Panc1 (cell line): ENCODE data around the gene EFR3B. TPM values are rescaled to one million over a fixed set of nuclear protein-coding genes. Genes with fewer than 3 reads are reported as not detected.

Experiments used
- ATAC-seq: fragments of 200-7000 bp; cut with Tn5 transposase; 2 replicates; pipeline ENCODE4 v1.9.1; 2020; ENCODE audit warnings: mild to moderate bottlenecking, moderate library complexity
- BruUV-seq: library from RNA; stranded (reverse); fragments of 400-500 nt; replicated peaks from 2 replicates; lab custom pipeline; 2021; lab: Mats Ljungman, UMichigan
- CTCF ChIA-PET: fragments of 300-600 bp; sonication (Branson Sonifier 250); formaldehyde crosslinking; loops from one replicate; lab custom pipeline; 2022; ENCODE audit warnings: antibody characterized with exemption; lab: Charles Lee
- POLR2A ChIA-PET: fragments of 300-600 bp; sonication (Branson Sonifier 250); formaldehyde crosslinking; loops from one replicate; lab custom pipeline; 2022; ENCODE audit warnings: antibody characterized with exemption; lab: Charles Lee
- DNase-seq: peaks from one replicate; pipeline ENCODE4 v3.0.0-alpha.2; 2010; ENCODE audit warnings: low read depth, low spot score
- H3K27ac ChIP-seq: 2 replicates; pipeline ENCODE4 v1.5.1; 2011; ENCODE audit warnings: mild to moderate bottlenecking, low read length, inconsistent platforms
- H3K27me3 ChIP-seq: fragments of 200-500 bp; sonication (Bioruptor generic); 2 replicates; pipeline ENCODE4 v1.6.0; 2014; ENCODE audit warnings: low read length, inconsistent platforms; ENCODE audit not compliant: control insufficient read depth, insufficient read depth
- H3K36me3 ChIP-seq: fragments of 200-500 bp; sonication (Bioruptor generic); 2 replicates; pipeline ENCODE4 v1.5.1; 2014; ENCODE audit warnings: inconsistent platforms, mild to moderate bottlenecking, low read length, moderate library complexity; ENCODE audit not compliant: control insufficient read depth, insufficient read depth
- H3K4me1 ChIP-seq: 2 replicates; pipeline ENCODE4 v1.5.1; 2011; ENCODE audit warnings: inconsistent platforms, mild to moderate bottlenecking, low read length, moderate library complexity; ENCODE audit not compliant: control insufficient read depth, insufficient read depth
- H3K4me3 ChIP-seq, 2 experiments: 2 replicates each; pipeline ENCODE4 v1.5.1; 2011 to 2012; ENCODE audit warnings: low read depth in 2 of 2, low read length in 2 of 2, mild to moderate bottlenecking in 2 of 2, inconsistent platforms in 1 of 2, moderate library complexity in 1 of 2
- H3K9me3 ChIP-seq: fragments of 200-500 bp; sonication (Bioruptor generic); 2 replicates; pipeline ENCODE4 v1.5.1; 2014; ENCODE audit warnings: low read depth, mild to moderate bottlenecking, inconsistent platforms, low read length, moderate library complexity; ENCODE audit not compliant: control insufficient read depth, insufficient read depth
- POLR2AphosphoS5 ChIP-seq: IDR thresholded peaks from 2 replicates; pipeline ENCODE4 v1.6.1; 2012; ENCODE audit warnings: mild to moderate bottlenecking, low read depth, low read length, moderate library complexity
- SIN3A ChIP-seq: IDR thresholded peaks from 2 replicates; pipeline ENCODE4 v1.6.1; 2012; ENCODE audit warnings: low read depth, mild to moderate bottlenecking, low read length, moderate library complexity, borderline replicate concordance; ENCODE audit not compliant: insufficient read depth
- TCF7L2 ChIP-seq: IDR thresholded peaks from 2 replicates; pipeline ENCODE4 v1.6.1; 2011; ENCODE audit warnings: mild to moderate bottlenecking, low read depth, low read length, inconsistent platforms
- in situ Hi-C: cut with HindIII; loops from 2 replicates; pipeline ENCODE4 v1.10.0; 2016; ENCODE audit warnings: low sequenced_read_pairs, low pct_unique_long_range_greater_than_20kb
- intact Hi-C: fragments of 100-400 bp; cut with micrococcal nuclease; formaldehyde crosslinking; loops from one replicate; pipeline ENCODE4 v1.10.0; 2022; ENCODE audit not compliant: unreplicated experiment
- total RNA-seq: library from RNA; stranded (reverse); gene quantifications from one replicate; pipeline ENCODE4 v1.2.1, GENCODE V29; 2021; ENCODE audit not compliant: unreplicated experiment
- TF ChIP-seq, protein P1 (sequence below): fragments of 450-650 bp; IDR thresholded peaks from 2 replicates; pipeline ENCODE4 v1.5.1; 2017; ENCODE audit warnings: mild to moderate bottlenecking
- TF ChIP-seq, protein P2 (sequence below), 2 experiments: IDR thresholded peaks; 2 replicates each; pipeline ENCODE4 v1.6.1; 2011 to 2012; ENCODE audit warnings: low read depth in 2 of 2, control low read depth in 1 of 2, low read length in 1 of 2, mild to moderate bottlenecking in 1 of 2, moderate library complexity in 1 of 2; ENCODE audit not compliant: insufficient read depth in 1 of 2

EFR3B gene
- total RNA-seq, 1 experiment from 2014 or later: 8.9 TPM

DNA sequence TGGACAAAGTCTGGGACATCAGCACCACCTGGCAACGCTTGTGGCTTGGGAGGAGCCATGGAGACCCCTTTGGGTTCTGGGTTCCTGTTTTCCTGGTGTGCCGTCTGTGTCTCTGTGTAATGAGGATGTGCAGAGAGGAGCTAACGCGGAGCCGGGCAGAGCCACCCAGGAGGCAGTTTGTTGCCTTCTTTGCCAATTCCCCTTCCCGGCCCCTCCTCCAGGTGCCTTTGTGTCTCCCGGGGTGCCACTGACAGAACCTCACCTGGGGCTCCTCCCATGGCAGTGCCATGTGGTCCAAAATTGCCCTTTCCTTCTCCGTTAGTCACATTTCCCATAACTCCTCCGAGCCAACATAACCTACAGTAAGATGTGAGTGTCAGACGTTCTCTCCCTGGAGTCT is 113.5 kb downstream of the EFR3B start:
- POLR2A ChIA-PET: no interaction called here

DNA sequence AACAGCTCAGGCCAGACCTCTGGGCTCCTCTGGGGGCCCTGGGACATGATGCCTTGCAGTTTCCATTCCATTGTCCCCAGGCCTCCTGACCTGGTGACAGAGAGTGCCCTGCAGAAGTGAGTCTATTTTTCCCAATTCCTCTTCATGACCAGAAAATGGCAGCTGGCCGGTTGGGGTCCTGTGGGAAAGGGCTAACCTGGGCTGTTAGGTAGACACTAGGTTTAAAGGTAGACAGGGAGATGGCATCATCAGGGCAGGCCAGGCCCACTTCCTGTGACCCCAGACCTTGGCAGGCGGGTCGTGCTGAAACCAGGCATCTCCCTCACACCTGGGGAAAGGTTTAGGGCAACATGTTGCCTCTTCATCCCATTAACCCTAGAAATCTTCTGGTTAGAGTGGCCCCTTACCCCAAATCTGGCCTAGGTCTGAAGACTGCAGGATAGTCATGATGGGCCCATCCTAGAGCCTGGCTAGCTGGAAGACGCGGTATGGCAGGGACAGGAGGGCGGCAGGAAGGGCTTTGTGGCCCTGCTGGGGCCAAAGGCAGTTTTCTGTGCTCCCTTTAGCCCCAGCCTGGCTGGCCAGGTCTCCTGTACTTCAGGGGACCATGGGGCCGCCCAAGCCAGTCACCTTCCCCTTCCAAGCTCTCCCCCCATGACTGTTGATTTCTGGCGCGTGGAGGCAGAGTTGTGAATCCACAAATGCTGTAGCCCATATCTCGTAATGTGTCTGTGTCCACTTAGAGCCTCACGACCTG is 116.4 kb downstream of the EFR3B start:
- no TSS peak for BruUV-seq
- intact Hi-C loops: no loop called here
- Histone ChIP-seq H3K9me3 (no peaks in the 10 kb centered on the region), H3K4me3 (no peak overlapping the region), H3K4me1 (no peaks in the 10 kb centered on the region), H3K36me3 (no peaks in the 10 kb centered on the region), H3K27ac (no peak overlapping the region), H3K27me3 (no peaks in the 10 kb centered on the region)
- no peak for ATAC-seq
- in situ Hi-C loops: no loop called here
- no peak for DNase-seq
- CTCF ChIA-PET: no interaction called here
- POLR2A ChIA-PET: no interaction called here
- TF ChIP-seq TCF7L2 (no peak), SIN3A (no peak), POLR2AphosphoS5 (no peak)
- TF ChIP-seq, protein P1, sequence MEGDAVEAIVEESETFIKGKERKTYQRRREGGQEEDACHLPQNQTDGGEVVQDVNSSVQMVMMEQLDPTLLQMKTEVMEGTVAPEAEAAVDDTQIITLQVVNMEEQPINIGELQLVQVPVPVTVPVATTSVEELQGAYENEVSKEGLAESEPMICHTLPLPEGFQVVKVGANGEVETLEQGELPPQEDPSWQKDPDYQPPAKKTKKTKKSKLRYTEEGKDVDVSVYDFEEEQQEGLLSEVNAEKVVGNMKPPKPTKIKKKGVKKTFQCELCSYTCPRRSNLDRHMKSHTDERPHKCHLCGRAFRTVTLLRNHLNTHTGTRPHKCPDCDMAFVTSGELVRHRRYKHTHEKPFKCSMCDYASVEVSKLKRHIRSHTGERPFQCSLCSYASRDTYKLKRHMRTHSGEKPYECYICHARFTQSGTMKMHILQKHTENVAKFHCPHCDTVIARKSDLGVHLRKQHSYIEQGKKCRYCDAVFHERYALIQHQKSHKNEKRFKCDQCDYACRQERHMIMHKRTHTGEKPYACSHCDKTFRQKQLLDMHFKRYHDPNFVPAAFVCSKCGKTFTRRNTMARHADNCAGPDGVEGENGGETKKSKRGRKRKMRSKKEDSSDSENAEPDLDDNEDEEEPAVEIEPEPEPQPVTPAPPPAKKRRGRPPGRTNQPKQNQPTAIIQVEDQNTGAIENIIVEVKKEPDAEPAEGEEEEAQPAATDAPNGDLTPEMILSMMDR: no peak
- TF ChIP-seq, protein P2, sequence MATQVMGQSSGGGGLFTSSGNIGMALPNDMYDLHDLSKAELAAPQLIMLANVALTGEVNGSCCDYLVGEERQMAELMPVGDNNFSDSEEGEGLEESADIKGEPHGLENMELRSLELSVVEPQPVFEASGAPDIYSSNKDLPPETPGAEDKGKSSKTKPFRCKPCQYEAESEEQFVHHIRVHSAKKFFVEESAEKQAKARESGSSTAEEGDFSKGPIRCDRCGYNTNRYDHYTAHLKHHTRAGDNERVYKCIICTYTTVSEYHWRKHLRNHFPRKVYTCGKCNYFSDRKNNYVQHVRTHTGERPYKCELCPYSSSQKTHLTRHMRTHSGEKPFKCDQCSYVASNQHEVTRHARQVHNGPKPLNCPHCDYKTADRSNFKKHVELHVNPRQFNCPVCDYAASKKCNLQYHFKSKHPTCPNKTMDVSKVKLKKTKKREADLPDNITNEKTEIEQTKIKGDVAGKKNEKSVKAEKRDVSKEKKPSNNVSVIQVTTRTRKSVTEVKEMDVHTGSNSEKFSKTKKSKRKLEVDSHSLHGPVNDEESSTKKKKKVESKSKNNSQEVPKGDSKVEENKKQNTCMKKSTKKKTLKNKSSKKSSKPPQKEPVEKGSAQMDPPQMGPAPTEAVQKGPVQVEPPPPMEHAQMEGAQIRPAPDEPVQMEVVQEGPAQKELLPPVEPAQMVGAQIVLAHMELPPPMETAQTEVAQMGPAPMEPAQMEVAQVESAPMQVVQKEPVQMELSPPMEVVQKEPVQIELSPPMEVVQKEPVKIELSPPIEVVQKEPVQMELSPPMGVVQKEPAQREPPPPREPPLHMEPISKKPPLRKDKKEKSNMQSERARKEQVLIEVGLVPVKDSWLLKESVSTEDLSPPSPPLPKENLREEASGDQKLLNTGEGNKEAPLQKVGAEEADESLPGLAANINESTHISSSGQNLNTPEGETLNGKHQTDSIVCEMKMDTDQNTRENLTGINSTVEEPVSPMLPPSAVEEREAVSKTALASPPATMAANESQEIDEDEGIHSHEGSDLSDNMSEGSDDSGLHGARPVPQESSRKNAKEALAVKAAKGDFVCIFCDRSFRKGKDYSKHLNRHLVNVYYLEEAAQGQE (IDR thresholded peaks at IDR 0.05; ENCODE audit: insufficient read depth in 1 of 2, low read depth in 2 of 2, low read length in 1 of 2): no peak

More for the DNA sequence above, 113.5 kb downstream of the EFR3B start:
- Histone ChIP-seq H3K9me3 (no peaks in the 10 kb centered on the region), H3K27ac (no peak overlapping the region), H3K27me3 (no peaks in the 10 kb centered on the region), H3K4me3 (no peak overlapping the region), H3K4me1 (no peaks in the 10 kb centered on the region), H3K36me3 (no peaks in the 10 kb centered on the region)
- no peak for ATAC-seq
- DNase-seq: no peak
- CTCF ChIA-PET: interaction anchor here (0.6 to 1.0 kb wide), 3 partner anchors 10 to 54 kb away, joined by 3 to 9 read pairs (median 6); no protein-coding TSS in a partner anchor
- intact Hi-C loops (no loop called here), in situ Hi-C loops (no loop called here)
- TF ChIP-seq SIN3A (no peak), TCF7L2 (no peak)
- TF ChIP-seq, protein P2 (IDR thresholded peaks at IDR 0.05; ENCODE audit: insufficient read depth in 1 of 2, low read depth in 2 of 2, low read length in 1 of 2): no peak
- TF ChIP-seq, protein P1: no peak
- no TSS peak for BruUV-seq
